Hippocampal formation (tissue), 2 donors: ENCODE data around the gene TOB1.
"Not testable (repeated sequence)": the region's sequence is repeated elsewhere in the genome, so short reads cannot be mapped to it uniquely, and the experiment has no call there.

Experiments
- DNase-seq, 2 donors: peaks; one replicate each; lab custom pipeline; 2025; lab: John Stamatoyannopoulos, UW

The TOB1 gene

GRCh38 chr17:50868602-50869001 is 2.4 kb upstream of the TOB1 start:
- DNase-seq: no peak

- DNase-seq: no peak
These were observed 1.9 kb upstream of the TOB1 start for GRCh38 chr17:50868140-50868438.

- DNase-seq: peak; percentile 96 to 97
These were observed 1.4 kb upstream of the TOB1 start for GRCh38 chr17:50867363-50868139.

- DNase-seq: peak in 1 of 2 donors; percentile 86
These were observed 802 bp upstream of the TOB1 start for GRCh38 chr17:50866950-50867362.

- DNase-seq: no peak
These were observed 290 bp downstream of the TOB1 start for GRCh38 chr17:50865868-50866260.

GRCh38 chr17:50865060-50865867 is 890 bp downstream of the TOB1 start:
- peak; percentile 54 to 75 for DNase-seq

GRCh38 chr17:50864747-50865059 is 1.5 kb downstream of the TOB1 start:
- peak in 1 of 2 donors; percentile 27 for DNase-seq

GRCh38 chr17:50863931-50864330 is 2.2 kb downstream of the TOB1 start:
- no peak for DNase-seq

- peak; percentile 41 to 77 for DNase-seq
These were observed 2.8 kb downstream of the TOB1 start for GRCh38 chr17:50863221-50863843.

- DNase-seq: no peak
These were observed 4.2 kb downstream of the TOB1 start for GRCh38 chr17:50861822-50862528.

- DNase-seq: no peak
These were observed 4.8 kb downstream of the TOB1 start for GRCh38 chr17:50861334-50861676.

GRCh38 chr17:50859727-50860126 is 6.4 kb downstream of the TOB1 start:
- not testable (repeated sequence) for DNase-seq

- DNase-seq: no peak
These were observed 7.5 kb downstream of the TOB1 start for GRCh38 chr17:50858486-50859225.

GRCh38 chr17:50856431-50856830 is 9.7 kb downstream of the TOB1 start:
- DNase-seq: no peak

GRCh38 chr17:50855708-50856330 is 10.3 kb downstream of the TOB1 start:
- no peak for DNase-seq

GRCh38 chr17:50853781-50854180 is 12.4 kb downstream of the TOB1 start:
- no peak for DNase-seq

- no peak for DNase-seq
These were observed 13.0 kb downstream of the TOB1 start for GRCh38 chr17:50853015-50853615.

- no peak for DNase-seq
These were observed 15.5 kb downstream of the TOB1 start for GRCh38 chr17:50850640-50851039.

- DNase-seq: no peak
These were observed 17.4 kb downstream of the TOB1 start for GRCh38 chr17:50848711-50849110.

GRCh38 chr17:50848039-50848438 is 18.1 kb downstream of the TOB1 start:
- DNase-seq: no peak

- no peak for DNase-seq
These were observed 18.6 kb downstream of the TOB1 start for GRCh38 chr17:50847566-50847965.
